Measurements from ENCODE around the gene TRIM50.
"Not testable (repeated sequence)": the region's sequence is repeated elsewhere in the genome, so short reads cannot be mapped to it uniquely, and the experiment has no call there.

Gene TRIM50

DNA sequence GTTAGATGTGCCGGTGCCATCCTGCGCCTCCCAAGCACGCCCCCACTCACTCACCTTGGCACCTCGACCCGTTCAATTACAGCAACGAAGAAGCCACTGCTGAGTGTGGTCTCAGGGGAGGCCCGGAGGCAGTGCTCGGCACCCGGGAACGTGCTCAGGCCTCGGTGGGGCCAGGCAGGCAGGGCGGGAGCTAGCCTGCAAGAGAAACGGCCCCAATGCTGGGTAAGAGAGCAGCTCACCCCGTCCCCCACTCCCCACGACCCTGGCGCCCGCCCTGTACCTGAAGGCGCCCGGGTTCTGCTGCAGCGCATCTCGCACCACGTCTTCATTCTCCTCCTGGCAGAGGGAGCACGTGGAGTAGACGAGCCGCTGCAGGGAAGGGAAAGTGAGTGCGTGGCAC lies 24.3 kb downstream of the TRIM50 start:
- Histone ChIP-seq H3K79me2 (ENCODE audit: insufficient read depth, low read length) (peaks cover 27% of the 10 kb centered on the region), H3K4me2 (ENCODE audit: insufficient read depth, low read length) (no peak overlapping the region), H3K4me3 (ENCODE audit: low read depth in 1 of 2, low read length in 2 of 2) (no peak overlapping the region), H3K4me1 (ENCODE audit: insufficient read depth, low read length) (peaks cover 18% of the 10 kb centered on the region), H4K20me1 (ENCODE audit: insufficient read depth, low read length) (peaks cover 25% of the 10 kb centered on the region; the same call in 1 of the 2 replicates), H3K27ac (ENCODE audit: low read length) (no peak overlapping the region), H3K9ac (ENCODE audit: low read depth, low read length) (no peak overlapping the region), H2AFZ (ENCODE audit: low read depth, low read length) (no peak overlapping the region), H3K27me3 (ENCODE audit: insufficient read depth, low read length, poor library complexity) (no peaks in the 10 kb centered on the region), H3K36me3 (ENCODE audit: insufficient read depth, low read length) (peaks cover 52% of the 10 kb centered on the region), H3K9me3 (ENCODE audit: insufficient read depth, low read length, severe bottlenecking) (no peaks in the 10 kb centered on the region)
- DNase-seq (no peak), ATAC-seq (ENCODE audit: insufficient read depth, low read depth) (no peak)
- TF ChIP-seq, protein P1, sequence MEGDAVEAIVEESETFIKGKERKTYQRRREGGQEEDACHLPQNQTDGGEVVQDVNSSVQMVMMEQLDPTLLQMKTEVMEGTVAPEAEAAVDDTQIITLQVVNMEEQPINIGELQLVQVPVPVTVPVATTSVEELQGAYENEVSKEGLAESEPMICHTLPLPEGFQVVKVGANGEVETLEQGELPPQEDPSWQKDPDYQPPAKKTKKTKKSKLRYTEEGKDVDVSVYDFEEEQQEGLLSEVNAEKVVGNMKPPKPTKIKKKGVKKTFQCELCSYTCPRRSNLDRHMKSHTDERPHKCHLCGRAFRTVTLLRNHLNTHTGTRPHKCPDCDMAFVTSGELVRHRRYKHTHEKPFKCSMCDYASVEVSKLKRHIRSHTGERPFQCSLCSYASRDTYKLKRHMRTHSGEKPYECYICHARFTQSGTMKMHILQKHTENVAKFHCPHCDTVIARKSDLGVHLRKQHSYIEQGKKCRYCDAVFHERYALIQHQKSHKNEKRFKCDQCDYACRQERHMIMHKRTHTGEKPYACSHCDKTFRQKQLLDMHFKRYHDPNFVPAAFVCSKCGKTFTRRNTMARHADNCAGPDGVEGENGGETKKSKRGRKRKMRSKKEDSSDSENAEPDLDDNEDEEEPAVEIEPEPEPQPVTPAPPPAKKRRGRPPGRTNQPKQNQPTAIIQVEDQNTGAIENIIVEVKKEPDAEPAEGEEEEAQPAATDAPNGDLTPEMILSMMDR (IDR thresholded peaks at IDR 0.05; ENCODE audit: borderline replicate concordance, extremely low read depth, low read length, poor library complexity, severe bottlenecking): no peak
- TF ChIP-seq EZH2 (IDR thresholded peaks at IDR 0.05; ENCODE audit: borderline replicate concordance, low read depth, low read length, severe bottlenecking): no peak

DNA sequence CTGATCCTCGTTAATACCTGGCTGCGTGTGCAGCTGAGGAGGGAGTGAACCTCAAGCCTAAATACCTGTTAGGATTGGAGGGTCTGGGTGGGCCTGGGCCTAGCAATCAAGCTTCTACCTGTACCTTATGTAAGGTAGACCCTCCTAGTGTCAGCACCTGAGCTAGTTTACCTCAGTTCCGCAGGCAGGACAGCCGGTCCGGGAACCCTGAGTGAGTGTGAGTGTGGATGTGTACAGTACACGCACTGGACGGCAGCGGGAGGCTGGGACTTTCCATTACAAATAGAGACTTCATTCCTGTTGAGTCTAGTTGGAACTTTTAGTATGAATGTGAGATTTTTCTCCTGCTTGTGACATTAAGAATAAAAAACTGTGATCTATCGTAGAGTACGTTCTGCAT lies 25.0 kb downstream of the TRIM50 start:
- not testable (repeated sequence) for H2AFZ ChIP-seq (ENCODE audit: low read depth, low read length); ATAC-seq (ENCODE audit: insufficient read depth, low read depth); H3K4me2 ChIP-seq (ENCODE audit: insufficient read depth, low read length); H3K27me3 ChIP-seq (ENCODE audit: insufficient read depth, low read length, poor library complexity); H3K27ac ChIP-seq (ENCODE audit: low read length); H3K9me3 ChIP-seq (ENCODE audit: insufficient read depth, low read length, severe bottlenecking); DNase-seq; H3K4me3 ChIP-seq (ENCODE audit: low read depth in 1 of 2, low read length in 2 of 2); H3K9ac ChIP-seq (ENCODE audit: low read depth, low read length)
- peaks cover 49% of the 10 kb centered on the region for H3K36me3 ChIP-seq (ENCODE audit: insufficient read depth, low read length)
- H3K79me2 ChIP-seq (ENCODE audit: insufficient read depth, low read length): peaks cover 20% of the 10 kb centered on the region
- H3K4me1 ChIP-seq (ENCODE audit: insufficient read depth, low read length): peaks cover 16% of the 10 kb centered on the region
- peaks cover 23% of the 10 kb centered on the region; the same call in 1 of the 2 replicates for H4K20me1 ChIP-seq (ENCODE audit: insufficient read depth, low read length)

DNA sequence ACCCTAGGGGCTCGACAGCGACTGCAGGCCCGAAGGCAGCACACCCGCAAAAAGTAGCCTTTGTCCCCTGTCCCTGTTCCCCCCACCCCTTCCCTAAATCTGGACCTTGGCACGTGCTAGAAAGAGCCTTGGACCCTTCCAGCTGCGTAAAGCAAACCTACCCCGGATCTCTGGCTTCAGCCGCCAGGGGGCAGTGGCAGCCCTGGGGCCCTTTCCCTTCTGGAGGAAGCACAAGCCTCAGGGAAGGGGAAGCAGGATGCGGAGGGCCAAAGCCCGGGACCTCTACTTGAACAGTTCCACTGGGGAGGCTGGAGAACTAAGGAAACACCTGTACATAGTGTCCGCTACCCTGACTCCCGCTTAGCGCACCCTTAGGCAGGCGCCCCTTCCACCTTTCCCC lies 26.8 kb downstream of the TRIM50 start:
- H4K20me1 ChIP-seq (ENCODE audit: insufficient read depth, low read length); H3K4me1 ChIP-seq (ENCODE audit: insufficient read depth, low read length); H3K9me3 ChIP-seq (ENCODE audit: insufficient read depth, low read length, severe bottlenecking); H2AFZ ChIP-seq (ENCODE audit: low read depth, low read length); H3K9ac ChIP-seq (ENCODE audit: low read depth, low read length); H3K27me3 ChIP-seq (ENCODE audit: insufficient read depth, low read length, poor library complexity); H3K27ac ChIP-seq (ENCODE audit: low read length); H3K79me2 ChIP-seq (ENCODE audit: insufficient read depth, low read length); H3K4me3 ChIP-seq (ENCODE audit: low read depth in 1 of 2, low read length in 2 of 2); DNase-seq; H3K4me2 ChIP-seq (ENCODE audit: insufficient read depth, low read length): not testable (repeated sequence)
- peaks cover 32% of the 10 kb centered on the region for H3K36me3 ChIP-seq (ENCODE audit: insufficient read depth, low read length)
- peak; percentile 25; the same call in 1 of the 3 replicates for ATAC-seq (ENCODE audit: insufficient read depth, low read depth)

DNA sequence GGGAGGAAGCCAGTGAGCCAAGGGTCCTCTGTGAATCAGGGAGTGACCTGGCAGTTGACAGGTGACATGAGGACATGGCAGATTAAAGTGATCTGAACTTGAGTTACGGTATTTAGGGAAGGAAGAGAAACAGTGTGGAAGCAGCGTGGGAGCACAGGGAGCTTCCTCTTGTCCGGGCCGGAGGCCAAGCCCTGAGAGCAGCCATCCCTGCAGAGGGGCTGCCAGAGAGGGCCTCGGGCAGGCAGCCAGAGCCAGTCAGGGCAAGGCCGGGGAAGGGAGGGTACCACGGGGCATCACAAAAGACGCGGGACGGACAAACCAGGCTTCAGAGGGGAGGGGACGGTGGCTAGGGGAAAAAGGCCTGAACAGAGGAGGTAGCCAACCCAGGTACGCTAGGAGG lies 28.1 kb downstream of the TRIM50 start:
- not testable (repeated sequence) for H3K4me3 ChIP-seq (ENCODE audit: low read depth in 1 of 2, low read length in 2 of 2); H2AFZ ChIP-seq (ENCODE audit: low read depth, low read length); H4K20me1 ChIP-seq (ENCODE audit: insufficient read depth, low read length); H3K4me1 ChIP-seq (ENCODE audit: insufficient read depth, low read length); H3K79me2 ChIP-seq (ENCODE audit: insufficient read depth, low read length); H3K9ac ChIP-seq (ENCODE audit: low read depth, low read length); DNase-seq; H3K27me3 ChIP-seq (ENCODE audit: insufficient read depth, low read length, poor library complexity); H3K9me3 ChIP-seq (ENCODE audit: insufficient read depth, low read length, severe bottlenecking); H3K4me2 ChIP-seq (ENCODE audit: insufficient read depth, low read length); H3K27ac ChIP-seq (ENCODE audit: low read length); ATAC-seq (ENCODE audit: insufficient read depth, low read depth)
- peaks cover 21% of the 10 kb centered on the region for H3K36me3 ChIP-seq (ENCODE audit: insufficient read depth, low read length)

DNA sequence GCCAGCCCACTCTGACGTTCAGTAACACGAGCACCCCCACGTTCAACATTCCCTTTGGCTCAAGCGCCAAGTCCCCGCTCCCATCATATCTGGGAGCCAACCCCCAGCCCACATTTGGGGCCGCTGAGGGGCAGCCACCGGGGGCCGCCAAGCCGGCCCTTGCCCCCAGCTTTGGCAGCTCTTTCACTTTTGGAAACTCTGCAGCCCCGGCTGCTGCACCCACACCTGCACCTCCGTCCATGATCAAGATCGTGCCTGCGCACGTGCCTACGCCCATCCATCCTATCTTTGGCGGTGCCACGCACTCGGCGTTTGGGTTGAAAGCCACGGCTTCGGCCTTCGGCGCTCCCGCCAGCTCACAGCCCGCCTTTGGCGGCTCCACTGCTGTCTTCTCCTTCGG lies 30.2 kb downstream of the TRIM50 start:
- not testable (repeated sequence) for H2AFZ ChIP-seq (ENCODE audit: low read depth, low read length); H3K4me1 ChIP-seq (ENCODE audit: insufficient read depth, low read length); H3K4me3 ChIP-seq (ENCODE audit: low read depth in 1 of 2, low read length in 2 of 2); H3K9ac ChIP-seq (ENCODE audit: low read depth, low read length); ATAC-seq (ENCODE audit: insufficient read depth, low read depth); H3K27ac ChIP-seq (ENCODE audit: low read length); H4K20me1 ChIP-seq (ENCODE audit: insufficient read depth, low read length); H3K36me3 ChIP-seq (ENCODE audit: insufficient read depth, low read length); H3K4me2 ChIP-seq (ENCODE audit: insufficient read depth, low read length); H3K27me3 ChIP-seq (ENCODE audit: insufficient read depth, low read length, poor library complexity); H3K9me3 ChIP-seq (ENCODE audit: insufficient read depth, low read length, severe bottlenecking); DNase-seq; H3K79me2 ChIP-seq (ENCODE audit: insufficient read depth, low read length)

DNA sequence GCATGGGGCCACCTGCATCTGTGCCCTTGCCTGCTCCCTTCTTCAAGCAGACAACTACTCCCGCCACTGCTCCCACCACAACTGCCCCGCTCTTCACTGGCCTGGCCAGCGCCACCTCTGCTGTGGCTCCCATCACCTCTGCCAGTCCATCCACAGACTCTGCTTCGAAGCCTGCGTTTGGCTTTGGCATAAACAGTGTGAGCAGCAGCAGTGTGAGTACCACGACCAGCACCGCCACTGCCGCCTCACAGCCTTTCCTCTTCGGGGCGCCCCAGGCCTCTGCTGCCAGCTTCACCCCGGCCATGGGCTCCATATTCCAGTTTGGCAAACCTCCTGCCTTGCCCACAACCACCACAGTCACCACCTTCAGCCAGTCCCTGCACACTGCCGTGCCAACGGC lies 30.6 kb downstream of the TRIM50 start:
- not testable (repeated sequence) for H3K79me2 ChIP-seq (ENCODE audit: insufficient read depth, low read length); H4K20me1 ChIP-seq (ENCODE audit: insufficient read depth, low read length); ATAC-seq (ENCODE audit: insufficient read depth, low read depth); H2AFZ ChIP-seq (ENCODE audit: low read depth, low read length); H3K36me3 ChIP-seq (ENCODE audit: insufficient read depth, low read length); H3K4me1 ChIP-seq (ENCODE audit: insufficient read depth, low read length); H3K9ac ChIP-seq (ENCODE audit: low read depth, low read length); H3K9me3 ChIP-seq (ENCODE audit: insufficient read depth, low read length, severe bottlenecking); H3K27ac ChIP-seq (ENCODE audit: low read length); DNase-seq; H3K4me2 ChIP-seq (ENCODE audit: insufficient read depth, low read length); H3K27me3 ChIP-seq (ENCODE audit: insufficient read depth, low read length, poor library complexity); H3K4me3 ChIP-seq (ENCODE audit: low read depth in 1 of 2, low read length in 2 of 2)

DNA sequence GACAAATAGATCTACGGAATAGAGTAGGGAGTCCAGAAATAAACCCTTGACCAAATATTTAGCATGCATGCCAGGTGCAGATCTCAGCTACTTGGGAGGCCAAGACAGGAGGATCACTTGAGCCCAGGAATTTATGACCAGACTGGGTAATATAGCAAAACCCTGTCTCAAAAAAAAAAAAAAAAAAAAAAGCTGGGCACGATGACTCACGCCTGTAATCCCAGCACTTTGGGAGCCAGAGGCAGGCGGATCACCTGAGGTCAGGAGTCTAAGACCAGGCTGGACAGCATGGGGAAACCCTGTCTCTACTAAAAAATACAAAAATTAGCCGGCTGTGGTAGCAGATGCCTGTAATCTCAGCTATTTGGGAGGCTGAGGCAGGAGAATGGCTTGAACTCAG lies 50.7 kb downstream of the TRIM50 start:
- not testable (repeated sequence) for H3K27ac ChIP-seq (ENCODE audit: low read length); H3K9ac ChIP-seq (ENCODE audit: low read depth, low read length); H3K79me2 ChIP-seq (ENCODE audit: insufficient read depth, low read length); ATAC-seq (ENCODE audit: insufficient read depth, low read depth); H2AFZ ChIP-seq (ENCODE audit: low read depth, low read length); H3K4me1 ChIP-seq (ENCODE audit: insufficient read depth, low read length); H4K20me1 ChIP-seq (ENCODE audit: insufficient read depth, low read length); H3K36me3 ChIP-seq (ENCODE audit: insufficient read depth, low read length); H3K4me3 ChIP-seq (ENCODE audit: low read depth in 1 of 2, low read length in 2 of 2); H3K27me3 ChIP-seq (ENCODE audit: insufficient read depth, low read length, poor library complexity); H3K4me2 ChIP-seq (ENCODE audit: insufficient read depth, low read length); H3K9me3 ChIP-seq (ENCODE audit: insufficient read depth, low read length, severe bottlenecking); DNase-seq

DNA sequence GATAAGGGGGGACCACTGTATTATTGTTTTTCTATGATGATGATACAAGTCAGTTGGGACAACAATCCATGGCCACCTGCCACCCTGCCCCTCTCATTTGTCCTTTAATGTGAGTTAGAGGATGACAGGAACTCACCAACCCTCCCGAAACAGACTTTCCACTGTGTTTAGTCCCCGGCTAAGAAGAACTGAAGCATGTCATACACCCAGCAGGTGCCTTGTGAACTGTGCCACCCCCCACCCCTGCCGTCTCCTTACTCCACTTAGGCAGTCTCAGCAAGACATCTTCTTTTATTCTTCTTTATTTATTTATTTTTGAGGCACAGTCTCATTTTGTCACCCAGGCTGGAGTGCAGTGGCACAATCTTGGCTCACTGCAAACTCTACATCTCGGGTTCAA lies 60.1 kb downstream of the TRIM50 start:
- H2AFZ ChIP-seq (ENCODE audit: low read depth, low read length); H3K4me1 ChIP-seq (ENCODE audit: insufficient read depth, low read length); H3K9ac ChIP-seq (ENCODE audit: low read depth, low read length); H3K4me2 ChIP-seq (ENCODE audit: insufficient read depth, low read length); DNase-seq; H4K20me1 ChIP-seq (ENCODE audit: insufficient read depth, low read length); H3K9me3 ChIP-seq (ENCODE audit: insufficient read depth, low read length, severe bottlenecking); H3K36me3 ChIP-seq (ENCODE audit: insufficient read depth, low read length); H3K79me2 ChIP-seq (ENCODE audit: insufficient read depth, low read length); ATAC-seq (ENCODE audit: insufficient read depth, low read depth); H3K27me3 ChIP-seq (ENCODE audit: insufficient read depth, low read length, poor library complexity); H3K4me3 ChIP-seq (ENCODE audit: low read depth in 1 of 2, low read length in 2 of 2); H3K27ac ChIP-seq (ENCODE audit: low read length): not testable (repeated sequence)

Measured in DND-41 (cell line).